ENCODE data around the gene ABCD3. TPM values are rescaled to one million over a fixed set of nuclear protein-coding genes. Genes with fewer than 3 reads are reported as not detected.

Gene ABCD3
- total and polyA plus RNA-seq, 2 of the 13 experiments (the other 11 are each of a cell fraction or from before 2014, with no cell fraction given): 27.5 to 166 TPM

DNA sequence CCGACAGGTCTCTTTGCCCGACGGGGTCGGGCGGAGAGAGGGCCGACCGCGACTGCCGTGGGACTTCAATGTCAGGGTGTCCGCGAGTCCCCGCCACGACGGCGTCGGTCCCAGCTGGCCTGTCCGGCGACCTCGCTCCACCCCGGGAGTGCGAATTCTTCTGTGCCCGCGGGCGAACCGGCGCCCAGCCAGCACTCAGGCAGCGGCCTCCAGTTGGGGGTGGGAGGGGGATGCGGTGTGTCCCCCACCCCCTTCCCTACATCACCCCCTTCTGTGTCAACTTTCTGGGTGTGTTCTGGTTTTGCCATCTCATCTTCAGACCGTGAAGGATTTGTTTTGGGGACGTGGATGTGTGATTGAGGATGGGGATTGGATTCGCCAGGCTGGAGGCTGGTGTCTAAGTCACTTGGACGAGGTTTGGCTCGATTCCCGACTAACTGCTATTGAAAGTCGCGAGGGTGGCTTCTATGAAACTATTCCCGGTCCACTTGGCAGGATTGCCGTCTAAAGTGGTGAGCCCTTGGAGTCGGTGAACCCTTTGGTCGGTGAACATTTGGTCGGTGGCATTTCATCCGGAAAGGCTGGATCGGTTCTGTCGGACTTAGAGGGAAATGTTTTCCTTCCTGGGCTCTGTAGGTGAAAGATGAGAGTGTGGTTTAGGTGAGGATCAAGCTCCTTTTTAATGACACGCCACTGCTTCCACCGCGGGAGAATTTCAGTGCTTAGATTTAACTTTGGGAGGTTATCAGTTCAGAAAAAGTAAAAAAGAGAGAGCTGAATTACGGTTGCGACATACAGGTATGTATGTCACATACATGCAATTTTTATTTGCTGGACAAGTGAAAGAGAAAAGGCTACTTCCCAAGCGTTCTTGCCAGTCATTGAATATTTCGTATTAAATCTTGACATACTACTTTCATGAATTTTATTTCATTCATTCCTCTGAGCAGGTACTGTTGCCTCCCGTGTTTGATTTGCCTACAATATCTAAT, 771 bp downstream of the ABCD3 start:
- Histone ChIP-seq H3K9ac (ENCODE audit: insufficient read depth, low read depth, low read length) (peak overlapping the region; percentile 95), H3K4me3 (replicated peaks in 1 of 3; ENCODE audit: insufficient read depth in 1 of 3, low read depth in 2 of 3, low read length in 3 of 3) (peak overlapping the region; percentile 93 to 99 (median 95)), H2AFZ (ENCODE audit: low read length) (no peak overlapping the region), H3K27ac (ENCODE audit: extremely low read length, insufficient read depth, low read length) (peak overlapping the region; percentile 99), H3K27me3 (ENCODE audit: control insufficient read depth in 1 of 2, insufficient read depth in 2 of 2, low read length in 2 of 2) (no peaks in the 10 kb centered on the region; a peak in 1 of 5 replicates), H3K4me2 (ENCODE audit: low read depth, low read length) (peak overlapping the region; percentile 79), H3K36me3 (replicated peaks in 1 of 2; ENCODE audit: control insufficient read depth in 1 of 2, insufficient read depth in 2 of 2, low read length in 2 of 2) (no peaks in the 10 kb centered on the region), H4K20me1 (ENCODE audit: insufficient read depth, low read length) (peaks cover 38% of the 10 kb centered on the region), H3K9me3 (ENCODE audit: low read length) (no peaks in the 10 kb centered on the region), H3K4me1 (ENCODE audit: insufficient read depth, low read length) (peaks cover 60% of the 10 kb centered on the region), H3K79me2 (ENCODE audit: insufficient read depth, low read length) (peaks cover 57% of the 10 kb centered on the region)
- FAIRE-seq: no peak
- ChIA-PET CTCF (ENCODE audit: low intra/inter-chr PET ratio, low total read pairs) (no interaction called here), POLR2A (interaction anchor here (0.7 to 5.0 kb wide), 10 partner anchors 7 to 543 kb away, joined by 3 to 61 read pairs (median 8); no protein-coding TSS in a partner anchor)
- intact Hi-C loops (cut with micrococcal nuclease; ENCODE audit: unreplicated experiment) (no loop called here), in situ Hi-C loops (cut with HindIII; ENCODE audit: extremely low pct_ligation_motif_present, low pct_unique_long_range_greater_than_20kb) (no loop called here)
- no TSS peak for BruUV-seq (replicated peaks)
- ATAC-seq: peak; percentile 32
- no peak for DNase-seq (ENCODE audit: low spot score)
- under 1% methylated on average over 28 of the region's 52 CpGs for WGBS (ENCODE audit: low lambda C conversion rate)
- TF ChIP-seq MBNL3 (CRISPR knock-in tag; conservative IDR thresholded peaks at IDR 0.05): no peak
- TF ChIP-seq CREB1 (IDR thresholded peaks at IDR 0.05): no peak
- no peak for TF ChIP-seq CREB1 (CRISPR knock-in tag; IDR thresholded peaks at IDR 0.05)
- no peak for TF ChIP-seq KLF6 (CRISPR knock-in tag; IDR thresholded peaks at IDR 0.05)
- no peak for TF ChIP-seq MTA3 (CRISPR knock-in tag; IDR thresholded peaks at IDR 0.05)
- peak; percentile 52; the same call in 1 of the 2 replicates for TF ChIP-seq ZBTB3 (CRISPR knock-in tag; IDR thresholded peaks at IDR 0.05; ENCODE audit: borderline replicate concordance, low read depth)
- TF ChIP-seq, protein P1, sequence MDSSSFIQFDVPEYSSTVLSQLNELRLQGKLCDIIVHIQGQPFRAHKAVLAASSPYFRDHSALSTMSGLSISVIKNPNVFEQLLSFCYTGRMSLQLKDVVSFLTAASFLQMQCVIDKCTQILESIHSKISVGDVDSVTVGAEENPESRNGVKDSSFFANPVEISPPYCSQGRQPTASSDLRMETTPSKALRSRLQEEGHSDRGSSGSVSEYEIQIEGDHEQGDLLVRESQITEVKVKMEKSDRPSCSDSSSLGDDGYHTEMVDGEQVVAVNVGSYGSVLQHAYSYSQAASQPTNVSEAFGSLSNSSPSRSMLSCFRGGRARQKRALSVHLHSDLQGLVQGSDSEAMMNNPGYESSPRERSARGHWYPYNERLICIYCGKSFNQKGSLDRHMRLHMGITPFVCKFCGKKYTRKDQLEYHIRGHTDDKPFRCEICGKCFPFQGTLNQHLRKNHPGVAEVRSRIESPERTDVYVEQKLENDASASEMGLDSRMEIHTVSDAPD (CRISPR knock-in tag; IDR thresholded peaks at IDR 0.05): no peak
- TF ChIP-seq KMT2A (CRISPR knock-in tag; IDR thresholded peaks at IDR 0.05): peak; percentile 42; the same call in 1 of the 2 replicates
- TF ChIP-seq ZFP37 (CRISPR knock-in tag; IDR thresholded peaks at IDR 0.05; ENCODE audit: borderline replicate concordance): no peak
- TF ChIP-seq, protein P2, sequence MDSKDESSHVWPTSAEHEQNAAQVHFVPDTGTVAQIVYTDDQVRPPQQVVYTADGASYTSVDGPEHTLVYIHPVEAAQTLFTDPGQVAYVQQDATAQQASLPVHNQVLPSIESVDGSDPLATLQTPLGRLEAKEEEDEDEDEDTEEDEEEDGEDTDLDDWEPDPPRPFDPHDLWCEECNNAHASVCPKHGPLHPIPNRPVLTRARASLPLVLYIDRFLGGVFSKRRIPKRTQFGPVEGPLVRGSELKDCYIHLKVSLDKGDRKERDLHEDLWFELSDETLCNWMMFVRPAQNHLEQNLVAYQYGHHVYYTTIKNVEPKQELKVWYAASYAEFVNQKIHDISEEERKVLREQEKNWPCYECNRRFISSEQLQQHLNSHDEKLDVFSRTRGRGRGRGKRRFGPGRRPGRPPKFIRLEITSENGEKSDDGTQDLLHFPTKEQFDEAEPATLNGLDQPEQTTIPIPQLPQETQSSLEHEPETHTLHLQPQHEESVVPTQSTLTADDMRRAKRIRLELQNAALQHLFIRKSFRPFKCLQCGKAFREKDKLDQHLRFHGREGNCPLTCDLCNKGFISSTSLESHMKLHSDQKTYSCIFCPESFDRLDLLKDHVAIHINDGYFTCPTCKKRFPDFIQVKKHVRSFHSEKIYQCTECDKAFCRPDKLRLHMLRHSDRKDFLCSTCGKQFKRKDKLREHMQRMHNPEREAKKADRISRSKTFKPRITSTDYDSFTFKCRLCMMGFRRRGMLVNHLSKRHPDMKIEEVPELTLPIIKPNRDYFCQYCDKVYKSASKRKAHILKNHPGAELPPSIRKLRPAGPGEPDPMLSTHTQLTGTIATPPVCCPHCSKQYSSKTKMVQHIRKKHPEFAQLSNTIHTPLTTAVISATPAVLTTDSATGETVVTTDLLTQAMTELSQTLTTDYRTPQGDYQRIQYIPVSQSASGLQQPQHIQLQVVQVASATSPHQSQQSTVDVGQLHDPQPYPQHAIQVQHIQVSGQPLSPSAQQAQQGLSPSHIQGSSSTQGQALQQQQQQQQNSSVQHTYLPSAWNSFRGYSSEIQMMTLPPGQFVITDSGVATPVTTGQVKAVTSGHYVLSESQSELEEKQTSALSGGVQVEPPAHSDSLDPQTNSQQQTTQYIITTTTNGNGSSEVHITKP (CRISPR knock-in tag; IDR thresholded peaks at IDR 0.05; ENCODE audit: low read depth): 0 out of 2 replicates have a peak, but pooled peaks have one; percentile 9
- TF ChIP-seq, protein P3, sequence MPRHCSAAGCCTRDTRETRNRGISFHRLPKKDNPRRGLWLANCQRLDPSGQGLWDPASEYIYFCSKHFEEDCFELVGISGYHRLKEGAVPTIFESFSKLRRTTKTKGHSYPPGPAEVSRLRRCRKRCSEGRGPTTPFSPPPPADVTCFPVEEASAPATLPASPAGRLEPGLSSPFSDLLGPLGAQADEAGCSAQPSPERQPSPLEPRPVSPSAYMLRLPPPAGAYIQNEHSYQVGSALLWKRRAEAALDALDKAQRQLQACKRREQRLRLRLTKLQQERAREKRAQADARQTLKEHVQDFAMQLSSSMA (CRISPR knock-in tag; IDR thresholded peaks at IDR 0.05): 0 out of 2 replicates have a peak, but pooled peaks have one; percentile 20
- TF ChIP-seq, protein P4, sequence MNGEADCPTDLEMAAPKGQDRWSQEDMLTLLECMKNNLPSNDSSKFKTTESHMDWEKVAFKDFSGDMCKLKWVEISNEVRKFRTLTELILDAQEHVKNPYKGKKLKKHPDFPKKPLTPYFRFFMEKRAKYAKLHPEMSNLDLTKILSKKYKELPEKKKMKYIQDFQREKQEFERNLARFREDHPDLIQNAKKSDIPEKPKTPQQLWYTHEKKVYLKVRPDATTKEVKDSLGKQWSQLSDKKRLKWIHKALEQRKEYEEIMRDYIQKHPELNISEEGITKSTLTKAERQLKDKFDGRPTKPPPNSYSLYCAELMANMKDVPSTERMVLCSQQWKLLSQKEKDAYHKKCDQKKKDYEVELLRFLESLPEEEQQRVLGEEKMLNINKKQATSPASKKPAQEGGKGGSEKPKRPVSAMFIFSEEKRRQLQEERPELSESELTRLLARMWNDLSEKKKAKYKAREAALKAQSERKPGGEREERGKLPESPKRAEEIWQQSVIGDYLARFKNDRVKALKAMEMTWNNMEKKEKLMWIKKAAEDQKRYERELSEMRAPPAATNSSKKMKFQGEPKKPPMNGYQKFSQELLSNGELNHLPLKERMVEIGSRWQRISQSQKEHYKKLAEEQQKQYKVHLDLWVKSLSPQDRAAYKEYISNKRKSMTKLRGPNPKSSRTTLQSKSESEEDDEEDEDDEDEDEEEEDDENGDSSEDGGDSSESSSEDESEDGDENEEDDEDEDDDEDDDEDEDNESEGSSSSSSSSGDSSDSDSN (CRISPR knock-in tag; IDR thresholded peaks at IDR 0.05): peak; percentile 61; the same call in 1 of the 2 replicates
- TF ChIP-seq ARNT (IDR thresholded peaks at IDR 0.05): no peak
- TF ChIP-seq ARID2 (CRISPR knock-in tag; IDR thresholded peaks at IDR 0.05; ENCODE audit: borderline replicate concordance): 0 out of 2 replicates have a peak, but pooled peaks have one; percentile 2
- 0 out of 2 replicates have a peak, but pooled peaks have one; percentile 48 for TF ChIP-seq DNMT3B (CRISPR knock-in tag; conservative IDR thresholded peaks at IDR 0.05)

Measured in HepG2 (cell line).